ACHN (cell line): ENCODE results near the gene FAM219A.

Source experiments
- DNase-seq: peaks from one replicate; pipeline ENCODE4 v3.0.0-alpha.2; 2015
- in situ Hi-C: cut with HindIII; loops from 2 replicates; pipeline ENCODE4 v1.10.0; 2017; ENCODE audit warnings: low sequenced_read_pairs, low pct_ligation_motif_present, low pct_unique_long_range_greater_than_20kb

FAM219A gene

DNA sequence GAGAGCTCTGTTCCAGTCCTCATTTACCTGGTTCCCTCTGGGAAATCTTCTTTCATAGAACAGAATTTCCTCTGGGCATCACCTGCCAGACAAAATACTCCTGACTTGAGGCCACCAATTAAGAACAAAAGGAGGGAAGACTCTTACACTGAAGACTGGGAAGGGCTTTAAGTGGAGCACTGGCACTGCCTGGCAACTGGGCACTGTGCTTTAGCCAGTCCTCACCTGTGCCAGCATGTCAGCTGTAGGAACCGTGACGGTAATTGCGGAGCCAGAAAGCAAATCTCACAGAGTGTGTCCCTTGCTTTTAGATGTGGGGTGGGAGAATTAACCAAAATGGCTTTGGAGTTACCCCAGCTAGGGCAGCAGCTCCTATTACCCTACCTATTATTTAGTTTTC, 40.6 kb downstream of the FAM219A start:
- in situ Hi-C loops = no loop called here
- no peak for DNase-seq

- peak; percentile 55 for DNase-seq
- in situ Hi-C loops = no loop called here
Measured at GRCh38 chr9:34413231-34413852, 45.0 kb downstream of the FAM219A start.

GRCh38 chr9:34412336-34412735, 46.0 kb downstream of the FAM219A start:
- no peak for DNase-seq
- in situ Hi-C loops = no loop called here

GRCh38 chr9:34409154-34409553, 49.2 kb downstream of the FAM219A start:
- DNase-seq = no peak
- in situ Hi-C loops = no loop called here

DNA sequence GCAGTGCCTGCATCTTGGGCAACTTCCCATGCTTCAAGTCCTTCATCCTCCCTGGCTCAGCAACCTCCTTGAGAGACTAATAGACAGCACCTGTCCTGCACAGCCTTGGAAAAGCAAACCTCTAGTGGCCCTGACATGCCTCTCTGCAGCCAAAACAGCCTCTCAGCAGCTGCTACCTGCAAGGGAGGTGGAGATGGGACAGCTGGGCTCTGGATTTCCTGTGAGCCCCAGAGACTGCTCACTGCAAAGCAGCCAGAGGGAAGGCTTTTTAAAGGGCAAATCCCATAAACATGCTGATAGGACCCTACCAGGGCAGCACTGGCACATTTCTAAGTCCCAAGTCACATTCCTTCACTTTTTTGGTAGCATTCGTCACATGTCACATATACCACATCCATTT, 50.2 kb downstream of the FAM219A start:
- in situ Hi-C loops = no loop called here
- no peak for DNase-seq

- DNase-seq = no peak
- in situ Hi-C loops = no loop called here
Measured at GRCh38 chr9:34406219-34406618, 52.2 kb downstream of the FAM219A start.

GRCh38 chr9:34405719-34406118, 52.7 kb downstream of the FAM219A start:
- DNase-seq = no peak
- in situ Hi-C loops = no loop called here

DNA sequence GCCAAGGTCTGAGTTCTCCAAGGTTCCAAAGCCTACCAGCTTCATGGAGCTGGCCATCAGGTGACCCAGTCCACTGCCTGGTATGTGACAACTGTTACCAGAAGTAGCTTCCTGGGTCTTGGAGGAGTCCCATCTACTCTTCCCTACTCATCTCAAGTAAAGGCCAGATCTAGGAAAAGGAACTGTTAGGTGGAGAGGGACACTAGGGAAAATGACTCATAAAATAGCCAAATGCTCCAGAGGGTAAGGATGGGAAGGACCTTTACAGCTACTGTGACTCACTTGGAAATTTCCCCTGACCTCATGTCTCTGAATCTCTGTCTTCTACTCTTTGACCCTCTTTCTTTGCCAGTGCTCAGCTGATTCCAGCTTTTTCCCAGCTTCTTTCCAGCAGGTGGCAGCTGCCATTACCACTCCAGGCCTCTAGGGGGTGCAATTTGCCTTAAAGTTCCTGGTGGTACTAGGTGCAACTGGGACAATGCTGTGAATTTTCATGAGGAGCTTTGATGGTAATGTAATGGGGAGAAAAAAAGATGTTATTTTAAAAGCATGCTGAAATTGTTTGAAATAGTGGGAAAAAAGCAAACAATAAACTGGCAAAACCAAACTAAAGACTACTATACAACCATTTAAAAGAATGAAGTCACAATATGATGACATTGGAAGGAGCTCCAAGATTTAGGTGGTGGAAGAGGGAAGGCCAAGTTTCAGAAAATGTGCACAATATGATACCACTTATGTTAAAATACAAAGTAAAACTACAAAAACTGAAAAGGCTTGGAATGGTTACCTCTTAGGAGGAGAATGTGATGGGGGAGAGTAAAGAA, 54.6 kb downstream of the FAM219A start:
- in situ Hi-C loops = no loop called here
- peak; percentile 67 for DNase-seq

GRCh38 chr9:34400686-34401602, 57.4 kb downstream of the FAM219A start:
- in situ Hi-C loops = no loop called here
- DNase-seq = no peak

- in situ Hi-C loops = no loop called here
- DNase-seq = no peak
Measured at GRCh38 chr9:34400275-34400674, 58.1 kb downstream of the FAM219A start.

GRCh38 chr9:34399729-34400128, 58.6 kb downstream of the FAM219A start:
- DNase-seq = no peak
- in situ Hi-C loops = no loop called here

DNA sequence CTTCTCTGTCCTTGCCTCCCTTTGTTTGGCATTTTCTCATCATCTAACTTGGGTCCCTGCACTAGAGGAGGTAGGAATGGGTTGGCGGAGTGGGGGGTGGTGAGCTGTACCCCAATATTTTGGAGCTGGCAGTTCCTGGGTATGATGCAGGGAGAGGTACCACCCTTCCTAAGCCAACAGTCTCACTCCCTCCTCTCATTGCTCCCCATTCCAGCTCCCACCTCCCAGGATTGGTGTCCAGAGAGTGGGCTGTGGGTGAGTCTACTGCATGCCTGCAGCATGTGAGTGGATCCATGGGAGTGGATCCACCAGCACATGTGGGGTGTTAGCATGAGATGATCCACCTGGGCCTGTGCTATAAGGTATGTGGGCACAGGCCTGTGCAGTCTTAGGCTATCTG, 59.5 kb downstream of the FAM219A start:
- in situ Hi-C loops = no loop called here
- no peak for DNase-seq

- in situ Hi-C loops = no loop called here
- DNase-seq = no peak
Measured at GRCh38 chr9:34396276-34397214, 61.8 kb downstream of the FAM219A start.

- in situ Hi-C loops = no loop called here
- DNase-seq = no peak
Measured at GRCh38 chr9:34392511-34392910, 65.9 kb downstream of the FAM219A start.

DNA sequence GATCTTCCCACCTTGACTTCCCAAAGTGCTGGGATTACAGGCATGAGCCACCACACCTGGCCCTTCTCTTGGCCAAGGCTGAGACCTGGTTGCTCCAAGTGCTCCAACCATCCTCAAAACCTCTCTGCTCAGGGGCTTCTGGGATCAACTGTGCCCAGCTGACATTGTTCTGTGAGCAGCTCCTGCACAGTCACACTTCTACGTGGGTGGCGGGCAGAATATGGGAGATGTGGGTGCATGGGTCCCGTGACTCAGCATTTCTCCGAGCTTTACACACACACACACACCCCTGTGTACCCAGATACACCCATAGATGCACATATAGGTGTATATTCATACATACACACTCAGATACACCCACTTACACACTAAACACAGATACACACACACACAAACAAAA, 71.1 kb downstream of the FAM219A start:
- in situ Hi-C loops = no loop called here
- DNase-seq = no peak

DNA sequence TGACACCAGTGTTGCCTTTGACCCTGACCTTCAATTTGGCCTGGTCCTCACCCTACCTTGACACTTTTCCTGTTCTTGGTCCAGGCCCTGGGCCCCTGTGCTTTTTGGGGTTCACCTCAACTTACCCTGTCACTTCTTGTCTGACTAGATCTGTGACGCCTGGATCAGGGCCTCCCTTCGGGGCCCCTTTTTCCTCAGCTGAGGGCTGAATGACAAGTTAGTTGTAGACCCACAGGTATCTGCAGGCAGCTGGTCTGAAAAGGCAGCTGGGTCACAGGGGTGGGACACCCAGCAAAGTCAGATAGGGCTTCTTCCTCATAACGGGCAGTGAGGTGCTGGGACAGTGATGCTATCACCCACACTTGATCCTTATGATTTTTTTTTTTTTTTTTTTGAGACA, 71.7 kb downstream of the FAM219A start:
- no peak for DNase-seq
- in situ Hi-C loops = no loop called here

DNA sequence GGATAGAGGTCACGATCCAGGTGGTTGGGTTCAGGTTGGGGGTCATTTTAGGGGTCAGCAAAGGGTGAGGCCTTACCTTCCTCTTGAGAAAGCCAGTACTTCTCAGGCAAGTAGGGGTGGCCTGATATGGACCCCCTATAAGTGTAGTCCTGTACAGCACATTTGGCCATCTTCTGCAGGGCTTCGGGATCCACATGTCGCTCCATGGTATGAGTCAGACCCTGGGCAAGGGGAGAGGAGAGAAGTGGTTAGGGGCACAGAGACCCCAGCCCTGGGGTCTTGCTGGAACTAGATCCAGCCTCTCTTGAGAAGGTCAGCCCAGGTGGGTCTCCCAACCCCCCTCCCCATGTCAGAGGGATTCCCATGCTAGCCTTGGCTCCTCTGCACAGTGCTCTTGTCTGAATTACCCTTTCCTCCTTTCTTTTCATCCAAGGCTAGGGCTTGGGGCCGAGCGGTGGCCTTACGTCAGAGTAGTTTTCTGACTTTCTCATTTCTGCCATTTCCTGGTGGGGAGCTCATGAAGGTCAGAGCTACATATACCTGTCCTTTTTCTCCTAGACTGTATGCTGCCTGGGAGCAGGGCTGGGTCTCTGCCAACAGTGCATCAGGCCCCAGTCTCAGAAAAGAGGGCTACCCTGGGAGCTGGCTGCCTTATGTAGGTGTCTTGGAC, 72.7 kb downstream of the FAM219A start:
- in situ Hi-C loops = no loop called here

More for the DNA sequence above, 72.7 kb downstream of the FAM219A start:
- no peak for DNase-seq
